Gastroesophageal sphincter (tissue), 4 donors: ENCODE measurements around the gene CKAP2. TPM values are rescaled to one million over a fixed set of nuclear protein-coding genes. Genes with fewer than 3 reads are reported as not detected.
"Not testable (repeated sequence)": the region's sequence is repeated elsewhere in the genome, so short reads cannot be mapped to it uniquely, and the experiment has no call there.

ENCODE experiments used
- ATAC-seq: fragments of 150-250 bp; one replicate; pipeline ENCODE4 v1.9.1; 2016; ENCODE audit warnings: mild to moderate bottlenecking, moderate library complexity
- H3K27ac ChIP-seq, 4 donors: fragments of 200-600 bp; sonication (generic) in 3 of 4; 1 replicate in 3 of 4; 2 replicates in 1 of 4; pipeline ENCODE4 v1.5.1; 2016 to 2019
- H3K27me3 ChIP-seq: fragments of 200-600 bp; sonication (generic); one replicate; pipeline ENCODE4 v1.5.1; 2019
- H3K36me3 ChIP-seq, 2 donors: fragments of 200-600 bp; sonication (generic); one replicate each; pipeline ENCODE4 v1.5.1; 2019; ENCODE audit warnings: control low read depth in 1 of 2
- H3K4me1 ChIP-seq, 3 donors: fragments of 200-600 bp; sonication (generic); 1 replicate in 2 of 3; 2 replicates in 1 of 3; pipeline ENCODE4 v1.5.1; 2016 to 2019; ENCODE audit warnings: control low read depth in 2 of 3
- H3K4me3 ChIP-seq, 2 donors: fragments of 200-600 bp; sonication (generic); one replicate each; pipeline ENCODE4 v1.5.1; 2019; ENCODE audit warnings: mild to moderate bottlenecking in 1 of 2, moderate library complexity in 1 of 2
- H3K9me3 ChIP-seq, 3 donors: fragments of 200-600 bp; sonication (generic); one replicate each; pipeline ENCODE4 v1.5.1; 2017 to 2019; ENCODE audit warnings: control low read depth in 2 of 3
- EP300 ChIP-seq: sonication (generic); formaldehyde crosslinking; IDR thresholded peaks from one replicate; pipeline ENCODE4 v1.6.1; 2017; ENCODE audit warnings: antibody characterized with exemption, mild to moderate bottlenecking
- POLR2A ChIP-seq, 2 donors: fragments of 450-650 bp; IDR thresholded peaks; one replicate each; pipeline ENCODE4 v1.6.1; 2017; ENCODE audit warnings: antibody characterized with exemption in 2 of 2, mild to moderate bottlenecking in 2 of 2, moderate library complexity in 1 of 2
- POLR2AphosphoS5 ChIP-seq: sonication (generic); formaldehyde crosslinking; IDR thresholded peaks from one replicate; pipeline ENCODE4 v1.6.1; 2017; ENCODE audit warnings: antibody characterized with exemption
- WGBS, 2 donors: methylation state at CpG; one replicate each; pipeline ENCODE4 v1.1.5; 2018; ENCODE audit warnings: low coverage in 1 of 2; 5-methylcytosine and 5-hydroxymethylcytosine counted together
- total RNA-seq, 4 donors: library from RNA; depleted of rRNA; stranded (reverse); fragments of >200 nt; gene quantifications; one replicate each; pipeline ENCODE4 v1.1.0, GENCODE V29; 2016
- TF ChIP-seq, protein P1 (sequence below), 4 experiments: fragments of 200-600 bp in 2 of 4; fragments of 450-650 bp in 2 of 4; sonication (generic) in 1 of 4; IDR thresholded peaks; one replicate each; pipeline ENCODE4 v1.5.1; 2017 to 2019; ENCODE audit warnings: antibody characterized with exemption in 4 of 4, mild to moderate bottlenecking in 2 of 4, moderate library complexity in 2 of 4

Gene CKAP2
- total RNA-seq, 4 donors from 2014 or later: 3.9 to 8.0 (median 5.3) TPM

DNA sequence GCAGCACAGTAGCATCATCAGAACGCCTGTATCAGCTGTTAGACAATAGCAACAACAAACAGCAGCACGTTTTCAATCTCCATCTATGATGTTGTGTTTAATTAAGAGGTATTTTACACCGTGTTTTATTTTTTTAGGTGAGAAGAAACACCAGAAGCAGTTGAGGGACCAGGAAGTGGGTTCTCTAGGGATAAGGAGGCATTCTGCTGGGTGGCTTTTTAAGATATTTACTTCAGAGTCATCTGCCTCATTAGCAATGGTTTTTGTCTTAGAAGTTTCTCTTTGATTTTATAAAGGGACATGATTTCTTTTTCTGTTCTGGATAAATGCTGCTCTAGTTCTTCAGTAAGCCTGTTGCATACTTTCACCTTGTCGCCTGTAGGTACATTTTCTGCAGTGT is 8.2 kb downstream of the CKAP2 start:
- 71 to 78% methylated on average over 4 of the region's 4 CpGs for WGBS, 2 donors
- H3K27me3 ChIP-seq: no peaks in the 10 kb centered on the region
- TF ChIP-seq POLR2AphosphoS5 (no peak), EP300 (no peak), POLR2A (IDR thresholded peaks at IDR 0.05) (no peak)
- TF ChIP-seq, protein P1, sequence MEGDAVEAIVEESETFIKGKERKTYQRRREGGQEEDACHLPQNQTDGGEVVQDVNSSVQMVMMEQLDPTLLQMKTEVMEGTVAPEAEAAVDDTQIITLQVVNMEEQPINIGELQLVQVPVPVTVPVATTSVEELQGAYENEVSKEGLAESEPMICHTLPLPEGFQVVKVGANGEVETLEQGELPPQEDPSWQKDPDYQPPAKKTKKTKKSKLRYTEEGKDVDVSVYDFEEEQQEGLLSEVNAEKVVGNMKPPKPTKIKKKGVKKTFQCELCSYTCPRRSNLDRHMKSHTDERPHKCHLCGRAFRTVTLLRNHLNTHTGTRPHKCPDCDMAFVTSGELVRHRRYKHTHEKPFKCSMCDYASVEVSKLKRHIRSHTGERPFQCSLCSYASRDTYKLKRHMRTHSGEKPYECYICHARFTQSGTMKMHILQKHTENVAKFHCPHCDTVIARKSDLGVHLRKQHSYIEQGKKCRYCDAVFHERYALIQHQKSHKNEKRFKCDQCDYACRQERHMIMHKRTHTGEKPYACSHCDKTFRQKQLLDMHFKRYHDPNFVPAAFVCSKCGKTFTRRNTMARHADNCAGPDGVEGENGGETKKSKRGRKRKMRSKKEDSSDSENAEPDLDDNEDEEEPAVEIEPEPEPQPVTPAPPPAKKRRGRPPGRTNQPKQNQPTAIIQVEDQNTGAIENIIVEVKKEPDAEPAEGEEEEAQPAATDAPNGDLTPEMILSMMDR (IDR thresholded peaks at IDR 0.05): no peak
- H3K4me3 ChIP-seq: no peak overlapping the region
- H3K4me1 ChIP-seq: no peaks in the 10 kb centered on the region
- peaks cover 0 to 36% of the 10 kb centered on the region in 2 donors for H3K36me3 ChIP-seq
- H3K27ac ChIP-seq: no peak overlapping the region
- no peaks in the 10 kb centered on the region for H3K9me3 ChIP-seq
- ATAC-seq: no peak

DNA sequence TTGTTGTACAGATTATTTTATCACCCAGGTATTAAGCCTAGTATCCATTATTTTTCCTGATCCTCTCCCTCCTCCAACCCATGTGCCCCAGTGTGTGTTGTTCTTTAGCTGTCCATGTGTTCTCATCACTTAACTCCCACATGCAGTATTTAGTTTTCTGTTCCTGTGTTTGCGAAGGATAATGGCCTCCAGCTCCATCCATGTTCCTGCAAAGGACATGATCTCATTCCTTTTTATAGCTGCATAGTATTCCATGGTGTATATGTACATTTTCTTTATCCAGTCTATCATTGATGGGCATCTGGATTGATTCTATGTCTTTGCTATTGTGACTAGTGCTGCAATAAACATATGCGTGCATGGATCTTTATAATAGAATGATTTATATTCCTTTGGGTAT is 13.2 kb downstream of the CKAP2 start:
- WGBS, 2 donors: 90 to 95% methylated on average over 2 of the region's 2 CpGs
- not testable (repeated sequence) for H3K4me1 ChIP-seq, H3K27ac ChIP-seq, H3K27me3 ChIP-seq, H3K9me3 ChIP-seq, ATAC-seq, H3K4me3 ChIP-seq
- peaks cover 0 to 16% of the 10 kb centered on the region in 2 donors for H3K36me3 ChIP-seq

DNA sequence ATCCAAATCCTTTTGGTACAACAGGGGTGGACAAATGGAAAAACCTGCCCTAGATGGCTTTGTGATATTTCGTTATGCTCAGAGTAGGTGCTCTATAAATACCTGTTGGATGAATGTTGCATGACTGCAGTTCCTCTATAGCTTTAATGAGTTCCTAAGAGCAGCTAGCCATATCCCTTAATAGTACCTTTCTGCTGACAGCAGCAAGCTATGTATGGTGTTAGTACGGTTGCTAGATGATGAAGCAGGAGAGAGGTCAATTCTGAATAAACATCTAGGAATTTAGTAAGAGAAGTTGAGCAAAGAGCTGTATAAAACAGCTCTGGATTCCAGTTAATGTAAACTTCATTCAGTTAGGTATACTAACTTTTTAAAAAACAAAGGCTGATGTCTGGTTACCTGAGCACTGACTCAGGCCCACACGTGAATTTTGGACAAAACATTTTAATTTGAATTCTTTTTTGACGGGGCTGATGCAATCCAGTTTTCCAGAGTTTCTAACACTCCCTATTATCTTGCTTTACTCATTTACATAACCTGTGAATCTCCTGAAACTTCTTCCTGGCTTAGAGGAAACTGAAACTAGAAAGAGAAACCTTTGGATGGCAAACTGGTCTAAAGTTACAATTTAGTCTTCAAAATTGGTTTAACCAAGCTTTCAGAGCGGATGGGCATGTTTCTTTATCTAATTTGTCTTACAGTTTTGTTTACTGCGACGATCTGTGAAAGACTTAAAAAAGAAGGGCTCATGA is 25.6 kb downstream of the CKAP2 start:
- not testable (repeated sequence) for H3K4me1 ChIP-seq, ATAC-seq, H3K36me3 ChIP-seq, H3K27ac ChIP-seq, H3K4me3 ChIP-seq, H3K9me3 ChIP-seq, H3K27me3 ChIP-seq
- WGBS, 2 donors: 65 to 72% methylated on average over 5 of the region's 7 CpGs

DNA sequence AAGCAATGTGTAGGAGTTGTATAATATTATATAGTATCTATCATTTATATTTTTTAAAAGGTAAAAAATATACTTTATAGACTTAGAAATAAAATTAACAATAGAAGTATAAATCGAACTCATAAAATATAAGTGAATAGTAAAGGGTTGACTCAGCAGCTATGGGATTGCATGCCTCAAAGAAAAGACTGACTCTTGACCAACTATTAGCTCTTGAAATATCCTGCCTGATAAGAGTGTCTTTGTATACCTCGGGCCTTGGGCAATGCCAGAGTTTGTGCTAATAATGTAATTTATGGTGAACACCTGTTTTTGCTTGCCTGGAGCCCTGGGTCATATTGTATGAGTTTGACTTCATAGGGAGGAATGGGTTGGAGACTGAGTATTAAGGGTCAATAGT is 31.8 kb downstream of the CKAP2 start:
- H3K27me3 ChIP-seq, H3K9me3 ChIP-seq, H3K36me3 ChIP-seq, ATAC-seq, H3K4me3 ChIP-seq, H3K4me1 ChIP-seq, H3K27ac ChIP-seq: not testable (repeated sequence)
- WGBS, 2 donors: 55 to 68% methylated on average over 2 of the region's 2 CpGs

DNA sequence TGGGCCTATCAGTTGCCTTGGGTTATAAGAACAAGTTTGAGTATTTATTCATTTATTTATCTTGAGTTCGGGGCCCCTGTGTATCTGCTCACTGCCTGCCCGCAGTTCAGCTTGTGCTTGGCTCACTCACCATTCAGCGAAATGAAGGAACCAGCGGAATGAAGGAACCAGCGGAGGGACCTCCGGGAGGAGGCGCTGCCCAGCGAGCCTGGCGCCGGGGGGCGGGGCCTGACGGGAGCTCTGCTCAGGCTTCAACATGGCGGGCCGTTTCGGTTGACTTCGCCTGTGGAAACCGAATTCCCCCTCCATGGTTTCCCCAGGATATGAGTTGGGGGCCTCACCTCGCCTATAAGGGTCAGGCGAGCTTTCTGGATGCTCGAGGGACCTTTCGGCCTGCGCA is 33.5 kb downstream of the CKAP2 start:
- H3K36me3 ChIP-seq, H3K27me3 ChIP-seq, H3K4me1 ChIP-seq, H3K27ac ChIP-seq, ATAC-seq, H3K9me3 ChIP-seq, H3K4me3 ChIP-seq: not testable (repeated sequence)
- no CpG with 5 or more reads among the region's 22 CpGs for WGBS, 2 donors

DNA sequence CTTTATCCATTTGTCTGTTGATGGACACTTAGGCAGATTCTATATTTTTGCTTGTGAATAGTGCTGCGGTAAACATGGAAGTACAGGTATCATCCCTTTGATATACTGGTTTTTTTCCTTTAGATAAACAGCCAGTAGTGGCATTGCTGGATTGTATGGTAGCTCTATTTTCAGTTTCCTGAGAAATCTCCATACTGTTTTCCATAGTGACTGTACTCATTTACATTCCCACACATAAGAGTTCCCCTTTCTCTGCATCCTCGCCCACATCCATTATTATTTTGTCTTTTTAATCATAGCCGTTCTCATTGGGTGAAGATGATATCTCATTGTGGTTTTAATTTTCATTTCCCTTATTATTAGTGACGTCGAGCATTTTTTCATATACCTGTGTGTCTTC is 35.7 kb downstream of the CKAP2 start:
- H3K27ac ChIP-seq, ATAC-seq, H3K36me3 ChIP-seq, H3K4me1 ChIP-seq, H3K9me3 ChIP-seq, H3K27me3 ChIP-seq, H3K4me3 ChIP-seq: not testable (repeated sequence)
- WGBS, 2 donors: 90% methylated on average over 3 of the region's 5 CpGs; no CpG with 5 or more reads in 1 of the 2 donors

DNA sequence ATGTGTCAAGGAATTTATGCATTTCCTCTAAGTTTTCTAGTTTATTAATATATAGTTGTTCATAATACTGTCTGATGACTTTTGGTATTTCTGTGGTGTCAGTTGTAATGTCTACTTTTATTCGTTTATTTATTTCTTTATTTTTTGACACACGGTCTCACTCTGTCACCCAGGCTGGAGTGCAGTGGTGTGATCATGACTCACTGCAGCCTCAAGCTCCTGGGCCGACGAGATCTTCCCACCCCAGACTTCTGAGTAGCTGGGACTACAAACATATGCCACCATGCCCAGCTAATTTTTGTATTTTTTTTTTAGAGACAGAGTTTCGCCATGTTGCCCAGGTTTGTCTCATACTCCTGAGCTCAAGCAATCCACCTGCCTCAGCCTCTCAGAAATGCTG is 39.0 kb downstream of the CKAP2 start:
- H3K27me3 ChIP-seq, H3K36me3 ChIP-seq, H3K27ac ChIP-seq, H3K4me1 ChIP-seq, ATAC-seq, H3K4me3 ChIP-seq, H3K9me3 ChIP-seq: not testable (repeated sequence)
- 60 to 98% methylated on average over 1 to 5 of the region's 5 CpGs for WGBS, 2 donors

DNA sequence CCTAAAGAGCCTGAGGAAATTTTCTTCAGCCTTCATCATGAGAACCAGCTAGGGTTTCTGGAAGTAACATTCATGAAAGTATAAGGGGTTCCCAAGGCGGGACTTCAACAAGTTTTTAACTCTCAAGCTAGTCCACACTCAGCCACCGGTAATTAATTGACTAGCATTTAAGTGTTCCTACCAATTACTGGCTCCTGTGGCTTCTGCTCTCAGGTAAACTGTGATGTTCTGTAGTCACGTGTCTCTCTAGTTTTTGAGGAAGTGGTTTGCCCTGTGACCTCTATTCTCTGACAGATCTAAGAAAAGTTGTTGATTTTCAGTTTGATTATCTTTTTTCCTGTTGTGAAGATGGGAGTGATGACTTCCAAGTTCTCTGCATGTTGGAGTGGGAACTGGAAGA is 42.7 kb downstream of the CKAP2 start:
- no CpG with 5 or more reads among the region's 3 CpGs for WGBS, 2 donors
- H3K36me3 ChIP-seq, H3K27me3 ChIP-seq, ATAC-seq, H3K4me3 ChIP-seq, H3K4me1 ChIP-seq, H3K9me3 ChIP-seq, H3K27ac ChIP-seq: not testable (repeated sequence)

DNA sequence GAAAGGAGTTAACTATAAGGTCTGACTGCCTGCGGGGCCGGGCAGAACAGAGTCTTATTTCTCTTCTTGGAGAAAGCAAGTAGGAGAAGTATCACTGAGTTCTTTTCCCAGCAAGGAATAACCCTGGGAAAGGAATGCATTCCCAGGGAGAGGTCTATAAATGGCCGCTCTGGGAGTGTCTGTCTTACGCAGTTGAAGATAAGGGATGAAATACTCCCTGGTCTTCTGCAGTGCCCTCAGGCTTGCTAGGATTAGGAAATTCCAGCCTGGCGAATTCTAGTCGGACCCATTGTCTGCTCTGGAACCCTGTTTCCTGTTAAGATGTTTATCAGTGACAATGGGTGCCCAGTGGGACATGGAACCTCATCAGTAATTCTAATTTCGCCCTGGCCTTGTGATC is 47.0 kb downstream of the CKAP2 start:
- H3K36me3 ChIP-seq, H3K27me3 ChIP-seq, H3K4me1 ChIP-seq, H3K4me3 ChIP-seq, H3K27ac ChIP-seq, H3K9me3 ChIP-seq, ATAC-seq: not testable (repeated sequence)
- 84 to 86% methylated on average over 3 to 6 of the region's 7 CpGs for WGBS, 2 donors

DNA sequence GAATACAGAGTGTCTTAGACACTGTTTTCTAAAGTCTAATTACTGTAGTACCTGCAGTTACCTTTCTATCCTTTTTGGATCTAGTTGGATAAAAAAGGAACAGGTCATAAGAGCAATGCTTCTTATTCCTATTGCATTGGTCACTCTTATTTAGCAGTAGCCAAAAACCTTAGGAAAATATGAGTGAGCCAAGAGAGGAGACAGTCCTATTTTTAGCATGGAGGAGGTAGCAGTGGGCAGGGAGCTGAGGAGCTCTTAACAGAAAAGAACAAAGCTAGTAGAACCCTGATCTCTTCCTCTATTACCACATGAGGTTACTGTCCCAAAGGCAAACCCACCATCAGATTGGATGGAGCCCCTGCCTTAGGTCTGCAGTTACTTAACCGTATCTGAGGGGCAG is 50.6 kb downstream of the CKAP2 start:
- ATAC-seq, H3K27ac ChIP-seq, H3K27me3 ChIP-seq, H3K9me3 ChIP-seq, H3K4me3 ChIP-seq, H3K36me3 ChIP-seq, H3K4me1 ChIP-seq: not testable (repeated sequence)
- WGBS, 2 donors: no CpG with 5 or more reads among the region's 1 CpG

DNA sequence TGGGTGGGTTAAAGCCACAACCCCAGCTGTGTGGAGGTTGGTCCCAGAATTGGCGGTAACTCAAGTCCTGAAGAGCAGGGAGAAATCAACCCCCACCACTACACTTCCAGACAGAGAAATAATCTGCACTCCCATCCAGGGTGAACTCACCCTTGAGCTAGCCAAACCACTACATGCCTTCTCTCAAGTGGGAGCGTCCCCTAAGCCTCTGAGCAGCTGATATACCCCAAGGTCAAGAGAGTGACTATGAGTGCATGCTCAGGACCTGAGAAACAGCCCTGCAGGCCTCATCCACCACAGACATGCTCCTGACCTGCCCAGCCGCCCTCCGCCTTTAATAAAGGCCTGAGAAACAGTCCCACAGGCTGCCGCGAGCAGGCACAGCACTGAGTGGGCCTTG is 54.3 kb downstream of the CKAP2 start:
- not testable (repeated sequence) for H3K4me1 ChIP-seq, H3K4me3 ChIP-seq, H3K27ac ChIP-seq, H3K27me3 ChIP-seq, H3K9me3 ChIP-seq, ATAC-seq, H3K36me3 ChIP-seq
- WGBS, 2 donors: no CpG with 5 or more reads among the region's 6 CpGs

DNA sequence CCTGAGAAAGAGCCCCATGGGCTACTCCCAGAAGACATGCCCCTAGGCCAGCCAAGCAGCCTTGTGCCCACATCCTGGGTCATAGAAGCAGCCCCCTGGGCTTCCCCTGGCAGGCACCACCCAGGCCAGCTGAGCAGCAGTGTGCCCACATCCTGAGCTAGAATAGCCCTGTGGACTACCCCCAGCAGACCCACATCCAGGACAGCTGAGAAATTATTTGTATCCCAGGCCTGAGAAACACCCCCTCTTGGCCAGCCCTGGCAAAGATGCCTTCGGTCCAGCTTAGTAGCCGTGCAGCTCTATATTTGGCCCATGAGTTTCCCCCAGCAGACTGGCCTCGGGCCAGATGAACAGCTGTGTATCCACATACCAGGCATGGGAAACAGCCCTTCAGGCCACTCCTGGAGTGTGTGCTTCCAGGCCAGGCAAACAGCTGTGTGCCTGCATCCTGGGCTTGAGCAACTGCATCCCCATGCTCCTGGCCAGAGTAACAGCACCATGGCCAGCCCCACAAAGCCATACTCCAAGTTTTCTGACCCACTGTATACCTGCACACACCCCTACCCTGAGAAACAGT is 55.0 kb downstream of the CKAP2 start:
- not testable (repeated sequence) for H3K9me3 ChIP-seq, H3K36me3 ChIP-seq, H3K4me1 ChIP-seq, H3K27me3 ChIP-seq, H3K27ac ChIP-seq, ATAC-seq, H3K4me3 ChIP-seq
- no CpG with 5 or more reads among the region's 3 CpGs for WGBS, 2 donors

DNA sequence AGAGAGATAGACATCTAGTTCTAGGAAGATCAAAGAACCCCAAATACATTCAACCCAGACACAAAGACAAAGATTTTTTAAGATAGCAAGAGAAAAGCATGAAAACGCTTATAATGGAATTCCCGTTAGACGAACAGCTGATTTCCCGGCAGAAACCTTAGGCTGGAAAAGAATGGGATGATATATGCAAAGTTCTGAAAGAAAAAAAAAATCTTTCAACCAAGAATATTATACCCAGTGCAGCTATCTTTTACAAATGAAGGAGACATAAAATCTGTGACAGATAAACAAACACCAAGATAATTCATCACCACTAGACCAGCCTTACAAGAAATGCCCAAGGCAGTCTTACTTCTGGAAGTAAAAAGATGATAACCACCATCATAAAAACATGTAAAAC is 56.3 kb downstream of the CKAP2 start:
- H3K27me3 ChIP-seq, H3K27ac ChIP-seq, ATAC-seq, H3K4me3 ChIP-seq, H3K36me3 ChIP-seq, H3K4me1 ChIP-seq, H3K9me3 ChIP-seq: not testable (repeated sequence)
- 95 to 97% methylated on average over 4 of the region's 4 CpGs for WGBS, 2 donors
